T-helper 1 cell treated with Interleukin-12 subunit alpha and Interleukin-12 subunit beta and Interleukin-4 antibody, amounts not matched to agents 30 μg/mL and 1 μg/mL, for 36 hours (primary cell): ENCODE results near the gene SCGB1D1.

Experiments
- H3K27ac Mint-ChIP-seq: one replicate; pipeline ENCODE4 v1.8.0; 2021; ENCODE audit warnings: mild to moderate bottlenecking, mixed read lengths
- H3K27me3 Mint-ChIP-seq: one replicate; pipeline ENCODE4 v1.8.0; 2021; ENCODE audit warnings: low read depth, mixed read lengths
- H3K36me3 Mint-ChIP-seq: one replicate; pipeline ENCODE4 v1.8.0; 2021; ENCODE audit warnings: low read depth, mixed read lengths
- H3K4me1 Mint-ChIP-seq: one replicate; pipeline ENCODE4 v1.8.0; 2021; ENCODE audit warnings: low read depth, mixed read lengths
- H3K4me3 Mint-ChIP-seq: one replicate; pipeline ENCODE4 v1.8.0; 2021; ENCODE audit warnings: mild to moderate bottlenecking, moderate library complexity, mixed read lengths
- H3K9me3 Mint-ChIP-seq: one replicate; pipeline ENCODE4 v1.8.0; 2021; ENCODE audit warnings: mixed read lengths

The SCGB1D1 gene, protein sequence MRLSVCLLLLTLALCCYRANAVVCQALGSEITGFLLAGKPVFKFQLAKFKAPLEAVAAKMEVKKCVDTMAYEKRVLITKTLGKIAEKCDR

DNA sequence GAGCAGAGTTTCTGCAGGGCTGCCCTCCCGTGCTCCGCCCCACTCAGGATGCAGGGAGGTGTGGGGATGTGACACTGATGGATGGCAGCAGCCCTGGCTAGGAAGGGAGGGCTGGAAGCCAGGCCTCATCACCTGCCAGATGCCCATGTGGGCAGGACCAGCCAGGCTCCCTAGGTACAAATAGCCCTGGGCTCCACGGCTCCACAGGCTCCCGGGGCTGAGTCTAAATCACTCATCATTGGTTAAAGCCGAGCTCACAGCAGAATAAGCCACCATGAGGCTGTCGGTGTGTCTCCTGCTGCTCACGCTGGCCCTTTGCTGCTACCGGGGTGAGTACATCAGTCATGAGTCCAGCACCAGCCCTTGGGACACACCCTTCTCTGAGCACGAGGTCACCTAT, at the start of gene SCGB1D1:
SCGB1D1 (plus strand) TSS at position 206 of the 400 bp plus-strand sequence; CDS start at position 275, 69 bp downstream.
- H3K27me3 Mint-ChIP-seq, result peaks cover 20% of the 10 kb centered on the region
- H3K4me1 Mint-ChIP-seq, result no peaks in the 10 kb centered on the region

DNA sequence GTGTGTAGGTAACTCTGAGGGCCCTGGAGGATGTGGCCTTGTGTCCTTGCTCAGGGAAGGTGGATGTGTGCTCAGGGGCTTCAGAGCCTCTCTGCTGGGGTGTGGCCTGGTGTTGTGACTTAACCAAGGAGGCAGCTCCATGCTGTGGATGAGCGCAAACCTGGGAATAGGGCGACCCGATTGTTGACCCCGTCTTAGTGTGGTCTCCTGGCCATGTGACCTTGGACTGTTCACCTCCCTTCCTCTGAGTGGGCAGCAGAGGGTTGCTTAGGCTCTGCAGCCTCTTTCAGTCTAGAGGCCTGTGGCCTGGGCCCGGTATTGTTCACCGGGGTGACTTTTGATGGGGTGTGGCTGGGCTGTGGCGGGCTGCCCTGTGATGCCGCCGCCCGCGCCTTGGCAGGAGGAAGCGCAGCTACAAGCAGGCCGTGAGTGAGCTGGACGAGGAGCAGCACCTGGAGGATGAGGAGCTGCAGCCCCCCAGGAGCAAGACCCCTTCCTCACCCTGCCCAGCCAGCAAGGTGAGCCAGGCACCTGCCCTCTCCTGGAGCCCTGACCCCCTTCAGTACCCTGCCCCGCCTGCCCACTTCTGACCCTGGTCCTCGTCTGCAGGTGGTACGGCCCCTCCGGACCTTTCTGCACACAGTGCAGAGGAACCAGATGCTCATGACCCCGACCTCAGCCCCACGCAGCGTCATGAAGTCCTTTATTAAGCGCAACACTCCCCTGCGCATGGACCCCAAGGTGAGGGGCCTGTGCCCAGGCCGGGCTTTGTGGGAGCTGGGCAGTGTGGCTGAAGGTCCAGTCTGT, 49.5 kb upstream of the SCGB1D1 start:
- Mint-ChIP-seq H3K27ac (no peak overlapping the region), H3K4me1 (no peaks in the 10 kb centered on the region), H3K4me3 (no peak overlapping the region), H3K36me3 (peaks cover 21% of the 10 kb centered on the region), H3K9me3 (no peaks in the 10 kb centered on the region), H3K27me3 (no peaks in the 10 kb centered on the region)

More for the DNA sequence above, at the start of gene SCGB1D1:
- Mint-ChIP-seq H3K36me3 (no peaks in the 10 kb centered on the region), H3K9me3 (no peaks in the 10 kb centered on the region), H3K27ac (no peak within 1 kb of the TSS), H3K4me3 (no peak within 1 kb of the TSS)

DNA sequence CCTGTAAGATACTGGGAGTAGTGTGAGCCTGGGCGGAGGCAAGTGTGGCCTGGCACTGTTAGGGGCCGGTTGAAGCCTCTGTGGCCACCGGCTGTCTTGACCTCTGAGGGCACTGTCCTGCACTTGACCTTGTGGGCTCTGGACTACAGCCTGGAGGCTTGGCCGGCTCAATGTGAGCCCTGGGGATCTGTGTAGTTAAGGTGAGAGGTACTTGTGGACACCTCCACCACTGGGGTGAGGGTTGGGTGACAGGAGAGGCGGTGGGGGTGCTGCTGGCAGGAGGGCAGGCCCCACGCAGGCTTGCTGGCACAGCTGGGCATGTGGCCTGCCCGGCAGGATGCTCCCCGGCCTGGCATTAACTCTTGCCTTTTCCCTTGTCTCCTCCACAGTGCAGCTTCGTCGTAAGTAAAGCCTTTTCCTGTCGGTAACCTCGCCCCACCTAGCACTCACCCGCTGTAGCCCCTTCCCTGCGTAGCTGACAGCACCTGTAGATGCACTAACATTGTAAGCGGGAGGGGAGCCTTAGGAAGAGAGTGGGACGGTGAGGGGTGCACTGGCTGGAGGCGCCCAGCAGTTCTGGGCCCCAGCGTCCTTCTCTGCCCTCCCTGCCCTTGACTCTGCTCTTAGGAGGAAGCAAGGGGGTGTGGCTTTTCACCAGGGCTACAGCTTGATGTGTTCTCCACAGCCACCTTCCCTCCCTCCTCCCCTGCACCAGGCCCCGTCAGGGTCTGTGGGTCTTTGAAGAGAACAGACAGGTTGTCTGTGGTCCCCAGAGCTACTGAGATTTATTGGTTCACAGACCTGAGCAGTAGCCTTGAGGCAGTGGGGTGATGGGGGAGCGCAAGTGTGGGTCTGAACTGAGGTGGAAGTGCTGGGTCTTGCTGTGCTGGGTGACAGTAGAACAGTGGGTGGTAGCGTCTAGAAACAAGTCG, 48.6 kb upstream of the SCGB1D1 start:
- H3K27ac Mint-ChIP-seq, result no peak overlapping the region
- H3K36me3 Mint-ChIP-seq, result peaks cover 25% of the 10 kb centered on the region
- H3K4me1 Mint-ChIP-seq, result no peaks in the 10 kb centered on the region
- H3K9me3 Mint-ChIP-seq, result no peaks in the 10 kb centered on the region
- no peak overlapping the region for H3K4me3 Mint-ChIP-seq
- no peaks in the 10 kb centered on the region for H3K27me3 Mint-ChIP-seq

DNA sequence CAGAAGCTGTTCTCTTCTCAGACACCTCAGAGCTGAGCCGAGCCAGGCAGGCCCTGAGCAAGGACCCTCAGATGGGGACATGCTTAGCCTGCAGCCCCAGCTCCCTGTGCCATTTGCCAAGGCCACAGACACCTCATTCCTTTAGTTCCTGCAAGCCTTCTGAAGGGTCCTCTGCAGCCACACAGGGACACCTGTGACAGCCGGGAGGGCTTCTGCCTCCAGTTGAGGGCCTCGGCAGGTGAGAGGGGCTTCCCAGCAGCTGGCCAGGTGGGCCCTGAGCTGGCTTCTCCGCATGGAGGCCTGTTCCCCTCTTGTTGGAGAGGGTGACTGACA, 48.0 kb upstream of the SCGB1D1 start:
- H3K9me3 Mint-ChIP-seq, result no peaks in the 10 kb centered on the region
- no peak overlapping the region for H3K4me3 Mint-ChIP-seq
- no peak overlapping the region for H3K27ac Mint-ChIP-seq
- no peaks in the 10 kb centered on the region for H3K4me1 Mint-ChIP-seq
- peaks cover 24% of the 10 kb centered on the region for H3K36me3 Mint-ChIP-seq
- H3K27me3 Mint-ChIP-seq, result no peaks in the 10 kb centered on the region

DNA sequence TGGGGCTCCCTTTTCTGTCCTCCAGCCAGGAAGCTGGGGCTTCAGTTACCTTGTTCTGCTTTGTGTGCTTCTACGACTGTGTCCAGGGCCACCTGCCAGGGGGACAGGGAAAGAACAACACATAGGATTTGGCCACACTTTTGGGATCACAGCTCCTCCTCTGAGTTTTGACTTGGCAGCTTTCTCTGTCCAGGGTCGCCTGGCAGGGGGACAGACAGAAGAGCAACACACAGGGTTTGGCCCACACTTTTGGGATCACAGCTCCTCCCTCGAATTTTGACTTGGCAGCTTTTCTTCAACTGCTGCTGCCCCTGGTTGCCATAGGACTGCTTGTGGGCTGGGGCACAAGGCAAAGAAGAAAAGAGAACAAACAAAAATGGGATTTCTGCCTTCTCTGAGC, 47.1 kb upstream of the SCGB1D1 start:
- Mint-ChIP-seq H3K4me3 (no peak overlapping the region), H3K4me1 (no peaks in the 10 kb centered on the region), H3K27ac (no peak overlapping the region)

DNA sequence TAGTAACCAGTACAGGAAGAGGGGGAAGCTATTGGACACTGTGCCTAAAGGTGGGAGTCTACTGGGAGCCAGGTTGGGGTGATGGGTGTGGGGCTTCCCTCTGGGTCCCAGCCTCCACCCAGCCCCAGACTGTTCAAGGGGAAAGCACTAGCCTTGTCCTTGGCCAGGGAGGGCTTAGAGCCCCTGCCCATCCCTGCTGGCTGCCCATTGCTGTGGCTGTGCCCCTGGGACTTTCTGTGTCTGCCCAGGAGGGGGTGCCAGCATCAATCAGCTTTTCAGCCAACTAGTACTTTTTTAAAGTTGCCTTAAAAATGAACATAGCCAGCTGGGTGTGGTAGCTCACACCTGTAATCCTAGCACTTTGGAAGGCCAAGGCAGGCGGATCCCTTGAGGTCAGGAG, 46.3 kb upstream of the SCGB1D1 start:
- Mint-ChIP-seq H3K9me3 (no peaks in the 10 kb centered on the region), H3K36me3 (peaks cover 32% of the 10 kb centered on the region), H3K4me1 (no peaks in the 10 kb centered on the region), H3K27me3 (no peaks in the 10 kb centered on the region), H3K4me3 (no peak overlapping the region), H3K27ac (no peak overlapping the region)

More for the DNA sequence above, 47.1 kb upstream of the SCGB1D1 start:
- Mint-ChIP-seq H3K27me3 (no peaks in the 10 kb centered on the region), H3K9me3 (no peaks in the 10 kb centered on the region), H3K36me3 (peaks cover 33% of the 10 kb centered on the region)

DNA sequence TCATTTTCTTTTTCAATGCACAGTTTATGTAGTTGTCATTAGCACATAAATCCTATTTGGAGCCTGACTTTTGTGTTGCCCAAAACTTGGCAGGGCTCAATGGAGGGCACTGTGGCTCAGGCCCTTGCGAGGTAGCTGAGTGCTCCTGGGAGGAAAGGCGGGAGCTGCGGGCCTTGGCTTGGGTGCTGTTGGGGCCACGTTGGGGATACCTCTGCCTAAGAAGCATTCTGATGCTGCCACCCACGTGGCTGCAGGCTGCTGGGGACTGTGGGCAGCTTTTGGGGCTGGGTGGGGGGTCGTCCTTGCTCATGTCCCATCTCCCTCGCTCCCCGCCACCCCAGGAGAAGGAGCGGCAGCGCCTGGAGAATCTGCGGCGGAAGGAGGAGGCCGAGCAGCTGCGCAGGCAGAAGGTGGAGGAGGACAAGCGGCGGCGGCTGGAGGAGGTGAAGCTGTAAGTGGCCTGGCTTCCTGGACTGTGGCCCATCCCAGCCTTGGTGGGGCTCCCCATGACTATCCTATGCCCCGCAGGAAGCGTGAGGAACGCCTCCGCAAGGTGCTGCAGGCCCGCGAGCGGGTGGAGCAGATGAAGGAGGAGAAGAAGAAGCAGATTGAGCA, 45.3 kb upstream of the SCGB1D1 start:
- Mint-ChIP-seq H3K27ac (no peak overlapping the region), H3K36me3 (peaks cover 35% of the 10 kb centered on the region), H3K9me3 (no peaks in the 10 kb centered on the region), H3K4me3 (no peak overlapping the region), H3K4me1 (no peaks in the 10 kb centered on the region), H3K27me3 (no peaks in the 10 kb centered on the region)

DNA sequence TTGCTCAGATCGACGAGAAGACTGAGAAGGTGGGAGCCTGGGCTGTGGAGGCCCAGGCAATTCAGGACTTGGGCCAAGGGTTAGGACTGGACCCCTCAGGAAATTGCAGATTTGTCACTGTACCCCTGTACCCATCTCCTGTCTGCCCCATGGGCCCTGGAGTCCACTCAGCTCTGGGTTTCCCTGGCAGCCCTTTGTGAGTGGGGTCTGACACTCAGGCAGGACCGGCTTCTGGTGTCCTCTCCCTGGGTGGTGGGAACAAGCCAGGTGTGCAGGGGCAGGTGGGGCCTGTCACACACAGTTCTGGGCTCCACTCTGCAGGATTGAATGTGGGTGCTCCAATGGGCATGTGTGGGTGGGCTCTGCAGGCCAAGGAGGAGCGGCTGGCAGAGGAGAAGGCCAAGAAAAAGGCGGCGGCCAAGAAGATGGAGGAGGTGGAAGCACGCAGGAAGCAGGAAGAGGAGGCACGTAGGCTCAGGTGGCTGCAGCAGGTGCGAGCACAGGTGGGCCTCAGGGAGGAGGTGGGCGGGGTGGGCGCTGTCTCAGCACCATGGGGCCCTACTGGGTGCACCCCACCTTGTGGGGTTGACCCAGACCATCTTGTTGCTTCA, 44.6 kb upstream of the SCGB1D1 start:
- peak overlapping the region; percentile 34 for H3K27ac Mint-ChIP-seq
- no peaks in the 10 kb centered on the region for H3K4me1 Mint-ChIP-seq
- H3K9me3 Mint-ChIP-seq, result no peaks in the 10 kb centered on the region
- H3K27me3 Mint-ChIP-seq, result no peaks in the 10 kb centered on the region
- no peak overlapping the region for H3K4me3 Mint-ChIP-seq
- H3K36me3 Mint-ChIP-seq, result peaks cover 40% of the 10 kb centered on the region

DNA sequence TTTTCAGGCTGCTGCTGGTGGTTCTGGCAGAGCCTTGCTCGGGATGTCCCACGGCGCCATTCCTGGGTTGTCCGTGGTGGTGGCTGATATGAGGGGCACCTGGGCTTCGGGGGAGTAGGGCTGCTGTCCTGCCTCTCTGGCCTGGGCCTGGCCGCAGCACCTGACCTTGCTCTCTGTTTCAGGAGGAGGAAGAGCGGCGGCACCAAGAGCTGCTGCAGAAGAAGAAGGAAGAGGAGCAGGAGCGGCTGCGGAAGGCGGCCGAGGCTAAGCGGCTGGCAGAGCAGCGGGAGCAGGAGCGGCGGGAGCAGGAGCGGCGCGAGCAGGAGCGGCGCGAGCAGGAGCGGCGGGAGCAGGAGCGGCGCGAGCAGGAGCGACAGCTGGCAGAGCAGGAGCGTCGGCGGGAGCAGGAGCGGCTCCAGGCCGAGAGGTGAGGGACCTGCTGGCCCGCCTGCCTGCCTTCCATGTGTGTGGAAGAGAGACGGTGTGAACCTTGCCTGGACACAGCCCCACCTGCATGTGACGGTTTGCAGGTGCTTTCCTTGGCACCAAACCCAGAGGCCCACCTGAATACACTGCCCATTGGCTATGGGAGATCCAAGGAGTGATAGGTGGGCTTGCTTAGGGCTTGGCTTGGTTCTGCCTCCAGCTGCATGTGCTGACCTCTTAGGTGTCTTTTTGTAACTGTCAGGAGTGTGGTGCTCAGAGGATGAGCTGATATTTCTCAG, 43.4 kb upstream of the SCGB1D1 start:
- H3K27ac Mint-ChIP-seq, result no peak overlapping the region

DNA sequence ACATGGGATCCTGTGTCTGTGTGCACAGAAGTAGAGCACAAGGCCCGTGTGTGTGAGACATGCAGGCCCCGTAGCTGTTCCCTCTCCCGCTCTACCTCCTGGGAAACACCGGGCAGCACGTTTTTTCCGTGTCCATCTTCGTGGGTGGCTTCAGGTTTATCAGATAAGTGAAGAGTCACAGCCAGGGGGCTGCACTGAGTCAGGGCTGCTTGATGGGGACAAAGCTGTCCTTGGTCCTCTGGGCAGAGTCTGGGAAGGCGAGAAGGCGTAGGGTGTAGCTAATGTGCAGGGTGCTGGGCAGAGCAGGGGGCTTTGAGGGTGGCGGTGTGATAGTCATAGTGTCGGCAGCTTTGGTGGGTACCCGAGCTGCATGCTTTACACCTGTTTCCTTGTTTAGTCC, 42.5 kb upstream of the SCGB1D1 start:
- H3K27me3 Mint-ChIP-seq, result no peaks in the 10 kb centered on the region
- H3K4me1 Mint-ChIP-seq, result no peaks in the 10 kb centered on the region
- no peak overlapping the region for H3K27ac Mint-ChIP-seq
- H3K9me3 Mint-ChIP-seq, result no peaks in the 10 kb centered on the region
- peaks cover 51% of the 10 kb centered on the region for H3K36me3 Mint-ChIP-seq
- no peak overlapping the region for H3K4me3 Mint-ChIP-seq

More for the DNA sequence above, 43.4 kb upstream of the SCGB1D1 start:
- no peak overlapping the region for H3K4me3 Mint-ChIP-seq
- H3K9me3 Mint-ChIP-seq, result no peaks in the 10 kb centered on the region
- H3K4me1 Mint-ChIP-seq, result no peaks in the 10 kb centered on the region
- no peaks in the 10 kb centered on the region for H3K27me3 Mint-ChIP-seq
- peaks cover 48% of the 10 kb centered on the region for H3K36me3 Mint-ChIP-seq

DNA sequence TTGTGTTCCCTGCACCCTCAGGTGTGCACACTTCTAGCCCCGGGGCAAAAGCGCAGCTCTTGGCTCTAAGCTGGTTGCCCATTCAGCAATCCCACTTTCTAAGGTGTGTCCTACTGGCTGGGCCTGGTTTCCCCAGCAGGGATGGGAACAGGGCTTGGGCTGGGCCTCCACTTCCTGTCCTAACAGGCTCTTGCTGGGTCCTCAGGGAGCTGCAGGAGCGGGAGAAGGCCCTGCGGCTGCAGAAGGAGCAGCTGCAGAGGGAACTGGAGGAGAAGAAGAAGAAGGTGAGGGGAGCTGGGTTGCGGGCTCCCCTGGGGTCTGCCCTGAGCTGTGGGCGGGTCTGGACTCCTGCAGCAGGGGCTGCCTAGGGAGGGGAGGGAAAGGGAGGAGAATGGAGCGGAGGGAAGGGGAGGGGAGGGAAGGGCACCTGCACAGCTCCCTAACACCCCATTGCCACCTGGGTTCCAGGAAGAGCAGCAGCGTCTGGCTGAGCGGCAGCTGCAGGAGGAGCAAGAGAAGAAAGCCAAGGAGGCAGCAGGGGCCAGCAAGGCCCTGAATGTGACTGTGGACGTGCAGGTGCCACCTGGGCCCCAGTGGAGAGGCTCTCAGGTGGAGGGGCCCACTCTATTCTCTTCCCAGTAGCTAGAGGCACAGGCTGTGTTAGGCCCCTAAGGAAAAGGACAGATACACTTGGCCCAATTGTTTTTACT, 41.6 kb upstream of the SCGB1D1 start:
- H3K4me3 Mint-ChIP-seq, result no peak overlapping the region
- H3K4me1 Mint-ChIP-seq, result no peaks in the 10 kb centered on the region
- H3K9me3 Mint-ChIP-seq, result no peaks in the 10 kb centered on the region
- no peaks in the 10 kb centered on the region for H3K27me3 Mint-ChIP-seq
- no peak overlapping the region for H3K27ac Mint-ChIP-seq
- H3K36me3 Mint-ChIP-seq, result peaks cover 49% of the 10 kb centered on the region

DNA sequence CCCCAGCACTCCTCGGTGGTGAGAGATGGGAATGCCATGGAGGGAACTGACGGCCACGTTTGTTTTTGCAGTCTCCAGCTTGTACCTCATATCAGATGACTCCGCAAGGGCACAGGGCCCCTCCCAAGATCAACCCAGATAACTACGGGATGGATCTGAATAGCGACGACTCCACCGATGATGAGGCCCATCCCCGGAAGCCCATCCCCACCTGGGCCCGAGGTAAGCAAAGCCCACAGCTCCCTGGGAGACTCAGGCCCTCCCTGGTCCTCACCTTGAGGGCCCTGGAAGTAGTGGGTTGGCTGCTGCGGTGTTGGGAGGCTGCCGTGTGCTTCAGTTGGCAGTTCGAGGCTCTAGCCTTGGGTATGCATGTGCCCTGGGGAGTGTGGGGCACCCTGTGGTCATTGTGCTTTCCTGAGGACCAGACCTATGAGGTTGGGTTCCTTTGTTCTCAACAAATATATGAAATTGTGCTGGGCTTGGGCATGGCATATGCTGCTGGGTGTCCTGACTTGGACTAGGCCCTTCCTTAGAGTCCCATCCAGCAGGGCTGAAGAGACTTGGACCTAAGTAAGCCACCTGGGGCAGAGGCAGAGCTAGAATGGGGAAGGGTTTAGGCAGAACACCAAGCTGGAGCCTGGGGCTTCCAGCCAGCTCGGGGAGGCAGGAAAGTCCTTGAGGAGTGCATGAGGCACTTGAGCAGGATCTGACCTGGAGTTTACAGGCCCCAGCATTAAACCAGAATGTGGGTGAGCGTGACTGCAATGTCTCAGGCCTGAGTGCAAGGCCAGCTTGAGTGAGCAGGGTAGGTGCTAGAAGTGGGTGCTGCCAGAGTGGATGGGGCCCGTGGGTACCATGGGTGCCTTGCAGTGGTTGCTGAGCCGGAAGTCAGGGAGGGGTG, 39.8 kb upstream of the SCGB1D1 start:
- H3K27me3 Mint-ChIP-seq, result no peaks in the 10 kb centered on the region
- H3K4me3 Mint-ChIP-seq, result no peak overlapping the region
- H3K4me1 Mint-ChIP-seq, result no peaks in the 10 kb centered on the region
- no peak overlapping the region for H3K27ac Mint-ChIP-seq
- H3K36me3 Mint-ChIP-seq, result peaks cover 49% of the 10 kb centered on the region
- H3K9me3 Mint-ChIP-seq, result no peaks in the 10 kb centered on the region
